ENCODE results near the gene NPAS4. TPM values are rescaled to one million over a fixed set of nuclear protein-coding genes. Genes with fewer than 3 reads are reported as not detected.
"Not testable (repeated sequence)": the region's sequence is repeated elsewhere in the genome, so short reads cannot be mapped to it uniquely, and the experiment has no call there.

The NPAS4 gene
- total and polyA plus RNA-seq, 2 of the 13 experiments (the other 11 are each of a cell fraction or from before 2014, with no cell fraction given): not detected

DNA sequence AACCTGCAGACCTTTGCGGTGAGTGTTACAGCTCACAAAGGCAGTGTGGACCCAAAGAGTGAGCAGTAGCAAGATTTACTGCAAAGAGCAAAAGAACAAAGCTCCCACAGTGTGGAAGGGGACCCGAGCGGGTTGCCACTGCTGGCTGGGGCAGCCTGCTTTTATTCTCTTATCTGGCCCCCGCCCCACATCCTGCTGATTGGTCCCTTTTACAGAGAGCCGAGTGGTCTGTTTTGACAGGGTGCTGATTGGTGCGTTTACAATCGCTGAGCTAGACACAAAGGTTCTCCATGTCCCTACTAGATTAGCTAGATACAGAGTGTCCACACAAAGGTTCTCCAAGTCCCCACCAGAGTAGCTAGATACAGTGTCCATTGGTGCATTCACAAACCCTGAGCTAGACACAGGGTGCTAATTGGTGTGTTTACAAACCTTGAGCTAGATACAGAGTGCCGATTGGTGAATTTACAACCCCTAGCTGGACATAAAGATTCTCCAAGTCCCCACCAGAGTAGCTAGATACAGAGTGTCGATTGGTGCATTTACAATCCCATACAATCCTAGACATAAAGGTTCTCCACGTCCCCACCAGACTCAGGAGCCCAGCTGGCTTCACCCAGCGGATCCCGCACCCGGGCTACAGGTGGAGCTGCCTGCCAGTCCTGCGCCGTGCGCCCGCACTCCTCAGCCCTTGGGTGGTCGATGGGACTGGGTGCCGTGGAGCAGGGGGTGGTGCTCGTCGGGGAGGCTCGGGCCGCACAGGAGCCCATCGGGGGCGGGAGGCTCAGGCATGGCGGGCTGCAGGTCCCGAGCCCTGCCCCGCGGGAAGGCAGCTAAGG is 19.5 kb downstream of the NPAS4 start (continued):
- TF ChIP-seq ZNF770 (CRISPR knock-in tag; IDR thresholded peaks at IDR 0.05) (peak; percentile 27; the same call in 1 of the 2 replicates), HOXA5 (CRISPR knock-in tag; IDR thresholded peaks at IDR 0.05) (0 out of 2 replicates have a peak, but pooled peaks have one; percentile 25)

GRCh38 chr11:66440940-66441282 is 20.1 kb downstream of the NPAS4 start:
- H3K9me3 ChIP-seq (ENCODE audit: low read length); H3K9ac ChIP-seq (ENCODE audit: insufficient read depth, low read depth, low read length); FAIRE-seq; in situ Hi-C loops (cut with HindIII; ENCODE audit: extremely low pct_ligation_motif_present, low pct_unique_long_range_greater_than_20kb); CTCF ChIA-PET (ENCODE audit: low intra/inter-chr PET ratio, low total read pairs); DNase-seq (ENCODE audit: low spot score); H3K27me3 ChIP-seq (ENCODE audit: control insufficient read depth in 1 of 2, insufficient read depth in 2 of 2, low read length in 2 of 2); H3K79me2 ChIP-seq (ENCODE audit: insufficient read depth, low read length); intact Hi-C loops (cut with micrococcal nuclease; ENCODE audit: unreplicated experiment); BruUV-seq (replicated peaks); ATAC-seq; H2AFZ ChIP-seq (ENCODE audit: low read length); H4K20me1 ChIP-seq (ENCODE audit: insufficient read depth, low read length): not testable (repeated sequence)
- H3K27ac ChIP-seq (ENCODE audit: extremely low read length, insufficient read depth, low read length): peak overlapping the region; percentile 63
- POLR2A ChIA-PET: interaction anchor here (2.9 to 3.2 kb wide), 2 partner anchors 25 to 237 kb away, joined by 18 to 41 read pairs; partner anchors contain the start of genes PELI3 and RBM4B
- peaks cover 4 to 11% of the 10 kb centered on the region in 2 experiments; a peak in 3 of 5 replicates for H3K36me3 ChIP-seq (replicated peaks in 1 of 2; ENCODE audit: control insufficient read depth in 1 of 2, insufficient read depth in 2 of 2, low read length in 2 of 2)
- peak overlapping the region; percentile 49 for H3K4me2 ChIP-seq (ENCODE audit: low read depth, low read length)
- H3K4me1 ChIP-seq (ENCODE audit: insufficient read depth, low read length): peaks cover 33% of the 10 kb centered on the region
- H3K4me3 ChIP-seq (replicated peaks in 1 of 3; ENCODE audit: insufficient read depth in 1 of 3, low read depth in 2 of 3, low read length in 3 of 3): peak overlapping the region in 1 of 3 experiments; percentile 37; a peak in 2 of 6 replicates
- 33% methylated on average over 3 of the region's 27 CpGs for WGBS (ENCODE audit: low lambda C conversion rate)
- TF ChIP-seq GABPB1 (CRISPR knock-in tag; IDR thresholded peaks at IDR 0.05): peak; percentile 44; the same call in 1 of the 2 replicates
- 0 out of 2 replicates have a peak, but pooled peaks have one; percentile 86 for TF ChIP-seq ZBTB8A (CRISPR knock-in tag; IDR thresholded peaks at IDR 0.05; ENCODE audit: borderline replicate concordance, low read depth)
- TF ChIP-seq NRL (CRISPR knock-in tag; IDR thresholded peaks at IDR 0.05; ENCODE audit: borderline replicate concordance): 0 out of 2 replicates have a peak, but pooled peaks have one; percentile 55
- TF ChIP-seq DNMT1 (CRISPR knock-in tag; IDR thresholded peaks at IDR 0.05): 0 out of 2 replicates have a peak, but pooled peaks have one; percentile 69
- TF ChIP-seq ZNF850 (CRISPR knock-in tag; conservative IDR thresholded peaks at IDR 0.05): peak; percentile 99
- TF ChIP-seq ZBTB38 (CRISPR knock-in tag; IDR thresholded peaks at IDR 0.05): 0 out of 2 replicates have a peak, but pooled peaks have one; percentile 5
- TF ChIP-seq ZFY (CRISPR knock-in tag; IDR thresholded peaks at IDR 0.05): peak; percentile 30; the same call in 1 of the 2 replicates
- TF ChIP-seq, protein P1, sequence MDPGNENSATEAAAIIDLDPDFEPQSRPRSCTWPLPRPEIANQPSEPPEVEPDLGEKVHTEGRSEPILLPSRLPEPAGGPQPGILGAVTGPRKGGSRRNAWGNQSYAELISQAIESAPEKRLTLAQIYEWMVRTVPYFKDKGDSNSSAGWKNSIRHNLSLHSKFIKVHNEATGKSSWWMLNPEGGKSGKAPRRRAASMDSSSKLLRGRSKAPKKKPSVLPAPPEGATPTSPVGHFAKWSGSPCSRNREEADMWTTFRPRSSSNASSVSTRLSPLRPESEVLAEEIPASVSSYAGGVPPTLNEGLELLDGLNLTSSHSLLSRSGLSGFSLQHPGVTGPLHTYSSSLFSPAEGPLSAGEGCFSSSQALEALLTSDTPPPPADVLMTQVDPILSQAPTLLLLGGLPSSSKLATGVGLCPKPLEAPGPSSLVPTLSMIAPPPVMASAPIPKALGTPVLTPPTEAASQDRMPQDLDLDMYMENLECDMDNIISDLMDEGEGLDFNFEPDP (CRISPR knock-in tag; conservative IDR thresholded peaks at IDR 0.05): 0 out of 2 replicates have a peak, but pooled peaks have one; percentile 57

Data from HepG2 (cell line).